Calu3 (cell line): ENCODE measurements around the gene RCOR3. TPM values are rescaled to one million over a fixed set of nuclear protein-coding genes. Genes with fewer than 3 reads are reported as not detected.
A peak's percentile ranks its signal among the peaks of the same experiment; 100 is the strongest.

ENCODE experiments used
- BruUV-seq: library from RNA; stranded (reverse); fragments of 400-500 nt; replicated peaks from 2 replicates; lab custom pipeline; 2021; lab: Mats Ljungman, UMichigan
- CTCF ChIA-PET: fragments of 300-600 bp; sonication (Branson Sonifier 250); formaldehyde crosslinking; loops from one replicate; lab custom pipeline; 2022; ENCODE audit warnings: antibody characterized with exemption; lab: Charles Lee
- DNase-seq: peaks from one replicate; pipeline ENCODE4 v3.0.0; 2022
- H3K27ac Mint-ChIP-seq: one replicate; pipeline ENCODE4 v1.8.0; 2022; ENCODE audit warnings: mixed read lengths; ENCODE audit not compliant: unreplicated experiment
- H3K27me3 Mint-ChIP-seq: one replicate; pipeline ENCODE4 v1.8.0; 2022; ENCODE audit warnings: mixed read lengths; ENCODE audit not compliant: unreplicated experiment
- H3K36me3 Mint-ChIP-seq: one replicate; pipeline ENCODE4 v1.8.0; 2022; ENCODE audit warnings: mild to moderate bottlenecking, moderate library complexity, mixed read lengths; ENCODE audit not compliant: insufficient read depth, unreplicated experiment
- H3K4me1 Mint-ChIP-seq: one replicate; pipeline ENCODE4 v1.8.0; 2022; ENCODE audit warnings: mild to moderate bottlenecking, low read depth, mixed read lengths; ENCODE audit not compliant: unreplicated experiment
- H3K4me3 Mint-ChIP-seq: one replicate; pipeline ENCODE4 v1.8.0; 2022; ENCODE audit warnings: mild to moderate bottlenecking, low read depth, moderate library complexity, mixed read lengths; ENCODE audit not compliant: unreplicated experiment
- H3K9me3 Mint-ChIP-seq: one replicate; pipeline ENCODE4 v1.8.0; 2022; ENCODE audit warnings: low read depth, mixed read lengths; ENCODE audit not compliant: unreplicated experiment
- CTCF ChIP-seq: fragments of 200-600 bp; IDR thresholded peaks from one replicate; pipeline ENCODE4 v1.8.0; 2022; ENCODE audit warnings: antibody characterized with exemption; ENCODE audit not compliant: unreplicated experiment
- intact Hi-C: fragments of 100-400 bp; cut with micrococcal nuclease; formaldehyde crosslinking; loops from one replicate; pipeline ENCODE4 v1.10.0; 2022; ENCODE audit not compliant: unreplicated experiment
- total RNA-seq: library from RNA; stranded (reverse); gene quantifications from 2 replicates; pipeline ENCODE4 v1.2.3, GENCODE V29; 2022

The RCOR3 gene
- total RNA-seq, 1 experiment from 2014 or later, result 54.1 TPM

- no peak for DNase-seq
- no peak for TF ChIP-seq CTCF
- Mint-ChIP-seq H3K4me1 (peaks cover 50% of the 10 kb centered on the region), H3K9me3 (no peaks in the 10 kb centered on the region), H3K4me3 (no peak overlapping the region), H3K27me3 (no peaks in the 10 kb centered on the region), H3K27ac (peak overlapping the region; percentile 90), H3K36me3 (peaks cover 22% of the 10 kb centered on the region)
- TSS peak; percentile 31 for BruUV-seq
- CTCF ChIA-PET, result interaction anchor here (1.2 to 1.3 kb wide), 2 partner anchors 13 to 186 kb away, joined by 3 to 4 read pairs; no protein-coding TSS in a partner anchor
- intact Hi-C loops, result no loop called here
These were observed 69.0 kb downstream of the RCOR3 start for GRCh38 chr1:211328084-211328694.

GRCh38 chr1:211328866-211329475 is 69.8 kb downstream of the RCOR3 start:
- Mint-ChIP-seq H3K36me3 (peaks cover 22% of the 10 kb centered on the region), H3K9me3 (no peaks in the 10 kb centered on the region), H3K27ac (no peak overlapping the region), H3K4me3 (no peak overlapping the region), H3K4me1 (peaks cover 50% of the 10 kb centered on the region), H3K27me3 (no peaks in the 10 kb centered on the region)
- DNase-seq, result no peak
- BruUV-seq, result no TSS peak
- CTCF ChIA-PET, result interaction anchor here (0.6 to 1.3 kb wide), 4 partner anchors 12 to 278 kb away, joined by 3 to 7 read pairs (median 4); no protein-coding TSS in a partner anchor
- TF ChIP-seq CTCF, result no peak
- intact Hi-C loops, result no loop called here

- peaks cover 53% of the 10 kb centered on the region for H3K4me1 Mint-ChIP-seq
- no peak for TF ChIP-seq CTCF
- CTCF ChIA-PET, result interaction anchor here (0.6 to 1.3 kb wide), 3 partner anchors 12 to 278 kb away, joined by 3 to 7 read pairs (median 3); no protein-coding TSS in a partner anchor
- no TSS peak for BruUV-seq
- DNase-seq, result no peak
- H3K4me3 Mint-ChIP-seq, result no peak overlapping the region
- intact Hi-C loops, result no loop called here
- H3K9me3 Mint-ChIP-seq, result no peaks in the 10 kb centered on the region
- no peak overlapping the region for H3K27ac Mint-ChIP-seq
- H3K27me3 Mint-ChIP-seq, result no peaks in the 10 kb centered on the region
- H3K36me3 Mint-ChIP-seq, result peaks cover 22% of the 10 kb centered on the region
These were observed 70.6 kb downstream of the RCOR3 start for GRCh38 chr1:211329764-211330201.

GRCh38 chr1:211330282-211330936 is 71.2 kb downstream of the RCOR3 start:
- no peak for TF ChIP-seq CTCF
- Mint-ChIP-seq H3K36me3 (peaks cover 22% of the 10 kb centered on the region), H3K27me3 (no peaks in the 10 kb centered on the region), H3K4me1 (peaks cover 58% of the 10 kb centered on the region), H3K4me3 (no peak overlapping the region), H3K9me3 (no peaks in the 10 kb centered on the region), H3K27ac (no peak overlapping the region)
- CTCF ChIA-PET, result interaction anchor here (0.9 kb wide), 1 partner anchor 72 kb away, joined by 3 read pairs; no protein-coding TSS in a partner anchor
- BruUV-seq, result no TSS peak
- intact Hi-C loops, result no loop called here
- DNase-seq, result no peak
